Measurements from ENCODE around the gene NWD2. TPM values are rescaled to one million over a fixed set of nuclear protein-coding genes. Genes with fewer than 3 reads are reported as not detected.

The NWD2 gene
- total RNA-seq, 2 donors from 2014 or later: not detected

DNA sequence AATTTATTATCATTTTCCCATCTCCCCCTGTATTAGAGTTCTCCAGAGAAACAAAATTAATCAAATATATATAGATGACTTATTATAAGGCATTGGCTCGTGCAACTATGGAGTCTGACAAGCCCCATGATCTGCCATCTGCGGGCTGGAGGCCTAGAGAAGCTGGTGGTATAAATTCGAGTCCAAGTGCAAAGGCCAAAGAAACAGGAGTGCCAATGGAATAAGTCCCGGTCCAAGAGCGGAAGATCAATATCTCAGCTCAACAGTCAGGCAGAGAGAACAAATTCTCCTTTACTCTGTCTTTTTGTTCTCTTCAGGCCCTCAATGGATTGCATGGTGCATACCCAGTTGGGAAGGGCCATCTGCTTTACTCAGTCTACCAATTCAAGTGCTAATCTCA lies 178.8 kb downstream of the NWD2 start:
- TF ChIP-seq, protein P1, sequence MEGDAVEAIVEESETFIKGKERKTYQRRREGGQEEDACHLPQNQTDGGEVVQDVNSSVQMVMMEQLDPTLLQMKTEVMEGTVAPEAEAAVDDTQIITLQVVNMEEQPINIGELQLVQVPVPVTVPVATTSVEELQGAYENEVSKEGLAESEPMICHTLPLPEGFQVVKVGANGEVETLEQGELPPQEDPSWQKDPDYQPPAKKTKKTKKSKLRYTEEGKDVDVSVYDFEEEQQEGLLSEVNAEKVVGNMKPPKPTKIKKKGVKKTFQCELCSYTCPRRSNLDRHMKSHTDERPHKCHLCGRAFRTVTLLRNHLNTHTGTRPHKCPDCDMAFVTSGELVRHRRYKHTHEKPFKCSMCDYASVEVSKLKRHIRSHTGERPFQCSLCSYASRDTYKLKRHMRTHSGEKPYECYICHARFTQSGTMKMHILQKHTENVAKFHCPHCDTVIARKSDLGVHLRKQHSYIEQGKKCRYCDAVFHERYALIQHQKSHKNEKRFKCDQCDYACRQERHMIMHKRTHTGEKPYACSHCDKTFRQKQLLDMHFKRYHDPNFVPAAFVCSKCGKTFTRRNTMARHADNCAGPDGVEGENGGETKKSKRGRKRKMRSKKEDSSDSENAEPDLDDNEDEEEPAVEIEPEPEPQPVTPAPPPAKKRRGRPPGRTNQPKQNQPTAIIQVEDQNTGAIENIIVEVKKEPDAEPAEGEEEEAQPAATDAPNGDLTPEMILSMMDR (conservative IDR thresholded peaks at IDR 0.05): no peak
- no peak overlapping the region for H3K27ac Mint-ChIP-seq
- H3K4me3 Mint-ChIP-seq: no peak overlapping the region
- no peaks in the 10 kb centered on the region for H3K36me3 Mint-ChIP-seq (ENCODE audit: low read depth)
- H3K36me3 ChIP-seq (ENCODE audit: control insufficient read depth, insufficient read depth, low read length): no peaks in the 10 kb centered on the region
- no peak for DNase-seq
- H3K9me3 ChIP-seq (ENCODE audit: control insufficient read depth, low read length): no peaks in the 10 kb centered on the region
- 95% methylated on average over 4 to 5 of the region's 5 CpGs for whole genome bisulfite sequencing, 2 experiments (ENCODE audit: insufficient coverage in 1 of 2, insufficient read length in 1 of 2)
- H3K27me3 ChIP-seq (ENCODE audit: control insufficient read depth, insufficient read depth, low read length, poor library complexity, severe bottlenecking): no peaks in the 10 kb centered on the region
- H3K9me3 Mint-ChIP-seq: peaks cover 5% of the 10 kb centered on the region
- no peaks in the 10 kb centered on the region for H3K4me1 ChIP-seq (ENCODE audit: control insufficient read depth, insufficient read depth, low read length)
- H3K4me3 ChIP-seq (ENCODE audit: low read length): no peak overlapping the region
- no peak overlapping the region for H3K9ac ChIP-seq (ENCODE audit: extremely low read depth, low read length, poor library complexity, severe bottlenecking)
- H3K27ac ChIP-seq (ENCODE audit: low read depth, low read length): no peak overlapping the region
- H3K27me3 Mint-ChIP-seq (ENCODE audit: insufficient read depth): peaks cover 5% of the 10 kb centered on the region
- H3K4me1 Mint-ChIP-seq: no peaks in the 10 kb centered on the region

DNA sequence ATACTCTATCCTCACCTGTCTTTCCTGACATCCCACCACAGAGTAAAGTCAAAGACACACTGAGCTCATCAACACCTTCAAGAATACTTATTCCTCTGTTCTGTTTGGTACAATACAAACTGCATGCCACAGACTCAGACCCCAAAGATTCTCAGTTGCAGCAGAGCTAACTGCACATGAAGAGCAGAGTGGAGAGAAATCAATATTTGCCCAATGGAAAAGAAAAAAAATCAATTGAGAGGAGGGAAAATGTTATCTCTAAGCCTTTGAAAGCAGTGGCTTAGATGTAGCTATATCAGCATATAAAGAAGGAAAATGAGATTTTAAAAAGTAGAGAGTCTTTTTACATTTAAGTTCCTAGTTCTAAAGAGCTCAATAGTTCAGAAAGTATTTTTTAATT lies 180.2 kb downstream of the NWD2 start:
- Histone ChIP-seq H3K9me3 (ENCODE audit: control insufficient read depth, low read length) (no peaks in the 10 kb centered on the region), H3K4me3 (ENCODE audit: low read length) (no peak overlapping the region), H3K9ac (ENCODE audit: extremely low read depth, low read length, poor library complexity, severe bottlenecking) (no peak overlapping the region), H3K27me3 (ENCODE audit: control insufficient read depth, insufficient read depth, low read length, poor library complexity, severe bottlenecking) (no peaks in the 10 kb centered on the region), H3K36me3 (ENCODE audit: control insufficient read depth, insufficient read depth, low read length) (no peaks in the 10 kb centered on the region), H3K4me1 (ENCODE audit: control insufficient read depth, insufficient read depth, low read length) (no peaks in the 10 kb centered on the region), H3K27ac (ENCODE audit: low read depth, low read length) (no peak overlapping the region)
- TF ChIP-seq, protein P1 (conservative IDR thresholded peaks at IDR 0.05): no peak
- H3K27me3 Mint-ChIP-seq (ENCODE audit: insufficient read depth): peaks cover 5% of the 10 kb centered on the region
- no peaks in the 10 kb centered on the region for H3K9me3 Mint-ChIP-seq
- no peak overlapping the region for H3K27ac Mint-ChIP-seq
- H3K4me1 Mint-ChIP-seq: no peaks in the 10 kb centered on the region
- H3K4me3 Mint-ChIP-seq: no peak overlapping the region
- no peak for DNase-seq
- H3K36me3 Mint-ChIP-seq (ENCODE audit: low read depth): no peaks in the 10 kb centered on the region

GRCh38 chr4:37425857-37426256 lies 181.3 kb downstream of the NWD2 start:
- Mint-ChIP-seq H3K27me3 (ENCODE audit: insufficient read depth) (peaks cover 5% of the 10 kb centered on the region), H3K4me3 (no peak overlapping the region), H3K4me1 (peaks cover 8% of the 10 kb centered on the region), H3K27ac (no peak overlapping the region), H3K9me3 (no peaks in the 10 kb centered on the region), H3K36me3 (ENCODE audit: low read depth) (no peaks in the 10 kb centered on the region)
- H3K9me3 ChIP-seq (ENCODE audit: control insufficient read depth, low read length): no peaks in the 10 kb centered on the region
- H3K4me3 ChIP-seq (ENCODE audit: low read length): no peak overlapping the region
- no peaks in the 10 kb centered on the region for H3K36me3 ChIP-seq (ENCODE audit: control insufficient read depth, insufficient read depth, low read length)
- no peaks in the 10 kb centered on the region for H3K4me1 ChIP-seq (ENCODE audit: control insufficient read depth, insufficient read depth, low read length)
- TF ChIP-seq, protein P1 (conservative IDR thresholded peaks at IDR 0.05): no peak
- DNase-seq: no peak
- H3K9ac ChIP-seq (ENCODE audit: extremely low read depth, low read length, poor library complexity, severe bottlenecking): no peak overlapping the region
- no peaks in the 10 kb centered on the region for H3K27me3 ChIP-seq (ENCODE audit: control insufficient read depth, insufficient read depth, low read length, poor library complexity, severe bottlenecking)
- no peak overlapping the region for H3K27ac ChIP-seq (ENCODE audit: low read depth, low read length)
- 85 to 100% methylated on average over 1 to 2 of the region's 2 CpGs for WGBS, 2 experiments (ENCODE audit: insufficient coverage in 1 of 2, insufficient read length in 1 of 2)
